Mesenchymal stem cell (in vitro differentiated cells and primary cell): ENCODE data around the gene CGB1.

ENCODE experiments used
- DNase-seq: peaks from one replicate; pipeline ENCODE4 v3.0.0-alpha.2; 2013
- H2AFZ ChIP-seq: one replicate; pipeline ENCODE4 v1.6.1; 2013; ENCODE audit warnings: low read depth, mild to moderate bottlenecking, control low read depth, inconsistent platforms, low read length, moderate library complexity
- H2AK5ac ChIP-seq: 2 replicates; pipeline ENCODE4 v1.6.1; 2013; ENCODE audit warnings: low read length, moderate library complexity, mild to moderate bottlenecking, inconsistent platforms; ENCODE audit not compliant: severe bottlenecking
- H2BK120ac ChIP-seq: one replicate; pipeline ENCODE4 v1.6.1; 2013; ENCODE audit warnings: low read depth, mild to moderate bottlenecking, inconsistent platforms, low read length, moderate library complexity
- H2BK12ac ChIP-seq, 2 experiments: one replicate each; pipeline ENCODE4 v1.6.1; 2013; ENCODE audit warnings: inconsistent platforms in 2 of 2, low read length in 2 of 2, mild to moderate bottlenecking in 2 of 2, moderate library complexity in 2 of 2, control low read depth in 1 of 2
- H2BK15ac ChIP-seq: one replicate; pipeline ENCODE4 v1.6.1; 2013; ENCODE audit warnings: mild to moderate bottlenecking, low read depth, inconsistent platforms; ENCODE audit not compliant: poor library complexity, severe bottlenecking
- H2BK5ac ChIP-seq: 2 replicates; pipeline ENCODE4 v1.6.1; 2013; ENCODE audit warnings: low read depth, mild to moderate bottlenecking, low read length, control low read depth, inconsistent platforms; ENCODE audit not compliant: poor library complexity, severe bottlenecking
- H3K14ac ChIP-seq, 2 experiments: one replicate each; pipeline ENCODE4 v1.6.1; 2013; ENCODE audit warnings: inconsistent platforms in 2 of 2, low read length in 2 of 2, control low read depth in 1 of 2, mild to moderate bottlenecking in 1 of 2, moderate library complexity in 1 of 2
- H3K18ac ChIP-seq, 2 experiments: one replicate each; pipeline ENCODE4 v1.6.1; 2013; ENCODE audit warnings: inconsistent platforms in 2 of 2, low read length in 2 of 2, control low read depth in 1 of 2, low read depth in 1 of 2, mild to moderate bottlenecking in 1 of 2
- H3K23ac ChIP-seq, 2 experiments: one replicate each; pipeline ENCODE4 v1.6.1; 2013; ENCODE audit warnings: inconsistent platforms in 2 of 2, low read length in 2 of 2, mild to moderate bottlenecking in 2 of 2, moderate library complexity in 2 of 2, control low read depth in 1 of 2
- H3K27ac ChIP-seq: 2 replicates; pipeline ENCODE4 v1.5.1; 2013; ENCODE audit warnings: mild to moderate bottlenecking, moderate library complexity, low read length, control low read depth, inconsistent platforms; ENCODE audit not compliant: poor library complexity, severe bottlenecking
- H3K27me3 ChIP-seq, 2 experiments: 2 replicates each; pipeline versions ENCODE4 v1.6.1 to v1.7.0; 2013; ENCODE audit warnings: low read length in 2 of 2, mild to moderate bottlenecking in 2 of 2, moderate library complexity in 2 of 2, control low read depth in 1 of 2, inconsistent platforms in 1 of 2; ENCODE audit not compliant: control insufficient read depth in 1 of 2, insufficient read depth in 1 of 2
- H3K36me3 ChIP-seq, 2 experiments: 2 replicates each; pipeline versions ENCODE4 v1.6.1 to v1.7.0; 2013; ENCODE audit warnings: low read length in 2 of 2, control low read depth in 1 of 2, inconsistent platforms in 1 of 2, low read depth in 1 of 2, mild to moderate bottlenecking in 1 of 2; ENCODE audit not compliant: insufficient read depth in 2 of 2, control insufficient read depth in 1 of 2
- H3K4ac ChIP-seq, 2 experiments: one replicate each; pipeline ENCODE4 v1.6.1; 2013; ENCODE audit warnings: inconsistent platforms in 2 of 2, low read length in 2 of 2, mild to moderate bottlenecking in 2 of 2, moderate library complexity in 2 of 2, control low read depth in 1 of 2, low read depth in 1 of 2
- H3K4me1 ChIP-seq: 2 replicates; pipeline ENCODE4 v1.6.1; 2013; ENCODE audit warnings: low read depth, low read length, control low read depth; ENCODE audit not compliant: control insufficient read depth, insufficient read depth
- H3K4me2 ChIP-seq: 2 replicates; pipeline ENCODE4 v1.6.1; 2013; ENCODE audit warnings: low read length, mild to moderate bottlenecking, inconsistent platforms; ENCODE audit not compliant: poor library complexity, severe bottlenecking
- H3K4me3 ChIP-seq, 2 experiments: 2 replicates each; pipeline versions ENCODE4 v1.5.1 to v1.7.0; 2013; ENCODE audit warnings: low read length in 2 of 2, mild to moderate bottlenecking in 2 of 2, control low read depth in 1 of 2, low read depth in 1 of 2; ENCODE audit not compliant: insufficient read depth in 1 of 2
- H3K79me1 ChIP-seq: replicated peaks from 2 replicates; pipeline ENCODE4 v1.6.1; 2013; ENCODE audit warnings: mild to moderate bottlenecking, control low read depth, low read length, inconsistent platforms; ENCODE audit not compliant: poor library complexity, severe bottlenecking
- H3K9ac ChIP-seq: 2 replicates; pipeline ENCODE4 v1.7.0; 2013; ENCODE audit warnings: mild to moderate bottlenecking, low read length, moderate library complexity
- H3K9me3 ChIP-seq: 2 replicates; pipeline ENCODE4 v1.7.0; 2013; ENCODE audit warnings: mild to moderate bottlenecking, low read length; ENCODE audit not compliant: control insufficient read depth
- H4K8ac ChIP-seq: one replicate; pipeline ENCODE4 v1.6.1; 2013; ENCODE audit warnings: inconsistent platforms, mild to moderate bottlenecking, low read length, moderate library complexity
- H4K91ac ChIP-seq: one replicate; pipeline ENCODE4 v1.6.1; 2013; ENCODE audit warnings: mild to moderate bottlenecking, low read length, inconsistent platforms
- WGBS: methylation state at CpG from one replicate; pipeline ENCODE4 v1.1.7; 2013; ENCODE audit warnings: mixed read lengths; 5-methylcytosine and 5-hydroxymethylcytosine counted together

CGB1 gene

DNA sequence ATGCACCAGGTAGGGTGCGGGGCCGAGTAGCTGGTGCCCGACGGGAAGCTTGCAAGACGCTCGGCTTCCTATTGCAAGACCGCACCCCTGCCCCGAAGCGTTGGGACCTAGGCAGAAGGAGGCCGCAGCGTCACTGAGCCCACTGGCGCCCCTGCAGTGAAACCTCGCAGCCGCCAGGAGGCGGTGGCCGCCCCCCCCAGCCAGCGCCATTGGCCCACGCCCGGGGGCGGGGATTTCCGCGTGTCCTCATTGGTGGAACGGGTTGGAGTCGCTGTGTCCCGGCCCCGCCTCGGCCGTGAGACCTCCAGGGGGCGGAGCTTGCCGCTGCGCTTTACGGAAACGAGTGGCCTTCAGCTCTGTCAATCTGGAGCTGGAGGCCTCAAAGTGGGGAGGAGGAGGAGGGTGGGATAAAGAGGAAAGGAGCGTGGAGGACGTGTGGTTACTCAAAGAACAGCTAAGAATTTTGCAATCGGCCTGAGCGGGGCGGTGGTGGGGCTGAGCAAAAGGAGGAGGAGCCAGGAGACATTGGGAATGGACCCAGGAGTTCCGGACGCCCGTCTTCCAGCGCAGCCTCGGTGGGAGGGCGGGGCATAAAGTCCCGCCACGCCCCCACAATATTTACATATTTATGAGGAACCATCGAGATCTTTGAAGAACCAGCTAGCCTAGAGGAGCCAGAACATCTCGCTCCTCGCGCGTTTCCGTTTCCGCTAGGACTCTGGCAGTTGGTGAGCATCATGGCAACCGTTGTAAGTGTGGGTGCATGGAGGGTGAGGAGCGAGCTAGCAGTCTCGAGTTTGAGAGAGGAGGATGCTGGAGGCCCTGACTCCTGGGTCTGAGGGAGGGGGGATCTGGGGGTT, 43.3 kb downstream of the CGB1 start, which contains the start of the genes GYS1 and RUVBL2:
Gene GYS1, minus strand, starts transcription at position 135 of the 860 bp plus-strand sequence. CDS start 197 bp downstream, outside the sequence.
Gene RUVBL2, plus strand, starts transcription at position 713 of the 860 bp plus-strand sequence. Its CDS starts 25 bp downstream, at position 738.
- H3K4ac ChIP-seq, result peak within 1 kb of the TSS; percentile 27 to 89
- H2AFZ ChIP-seq, result peak within 1 kb of the TSS; percentile 29
- H3K18ac ChIP-seq, result peak within 1 kb of the TSS; percentile 75 to 98
- H3K14ac ChIP-seq, result peak within 1 kb of the TSS in 1 of 2 experiments; percentile 45
- peak within 1 kb of the TSS; percentile 90 for H3K4me2 ChIP-seq
- peak within 1 kb of the TSS in 1 of 2 experiments; percentile 90 for H2BK12ac ChIP-seq
- under 1% methylated on average over 56 of the region's 56 CpGs for WGBS
- H4K91ac ChIP-seq, result peak within 1 kb of the TSS; percentile 66
- H3K4me1 ChIP-seq, result peaks cover 31% of the 10 kb centered on the region
- peak within 1 kb of the TSS; percentile 91 for H3K27ac ChIP-seq
- peak within 1 kb of the TSS; percentile 75 to 97 for H3K4me3 ChIP-seq
- no peaks in the 10 kb centered on the region for H3K27me3 ChIP-seq
- peaks cover 23% of the 10 kb centered on the region for H3K79me1 ChIP-seq
- peak within 1 kb of the TSS; percentile 13 for H2AK5ac ChIP-seq
- H3K36me3 ChIP-seq, result peaks cover 17 to 30% of the 10 kb centered on the region in 2 experiments
- peak within 1 kb of the TSS; percentile 1 for H2BK15ac ChIP-seq
- peak; percentile 100 for DNase-seq
- peak within 1 kb of the TSS in 1 of 2 experiments; percentile 90 for H3K23ac ChIP-seq
- no peaks in the 10 kb centered on the region for H3K9me3 ChIP-seq
- H4K8ac ChIP-seq, result peak within 1 kb of the TSS; percentile 38
- peak within 1 kb of the TSS; percentile 20 for H2BK5ac ChIP-seq
- no peak within 1 kb of the TSS for H2BK120ac ChIP-seq
- peak within 1 kb of the TSS; percentile 97 for H3K9ac ChIP-seq

GRCh38 chr19:48992581-48993174, 44.0 kb downstream of the CGB1 start:
- no peaks in the 10 kb centered on the region for H3K9me3 ChIP-seq
- H3K4me3 ChIP-seq, result peak overlapping the region; percentile 75 to 97
- H3K4me1 ChIP-seq, result peaks cover 26% of the 10 kb centered on the region
- H2BK15ac ChIP-seq, result peak overlapping the region; percentile 1
- H4K8ac ChIP-seq, result peak overlapping the region; percentile 1
- peak overlapping the region; percentile 27 to 89 for H3K4ac ChIP-seq
- H3K14ac ChIP-seq, result peak overlapping the region in 1 of 2 experiments; percentile 45
- H2AFZ ChIP-seq, result peak overlapping the region; percentile 29
- peak overlapping the region; percentile 87 for H3K4me2 ChIP-seq
- peak overlapping the region; percentile 75 to 98 for H3K18ac ChIP-seq
- peak overlapping the region in 1 of 2 experiments; percentile 90 for H3K23ac ChIP-seq
- no peak overlapping the region for H2AK5ac ChIP-seq
- peak overlapping the region; percentile 66 for H4K91ac ChIP-seq
- H2BK120ac ChIP-seq, result no peak overlapping the region
- peaks cover 23% of the 10 kb centered on the region for H3K79me1 ChIP-seq
- H3K27ac ChIP-seq, result peak overlapping the region; percentile 78
- WGBS, result under 1% methylated on average over 20 of the region's 20 CpGs
- H3K36me3 ChIP-seq, result peaks cover 23 to 37% of the 10 kb centered on the region in 2 experiments
- H2BK12ac ChIP-seq, result peak overlapping the region in 1 of 2 experiments; percentile 90
- peak overlapping the region; percentile 20 for H2BK5ac ChIP-seq
- no peaks in the 10 kb centered on the region for H3K27me3 ChIP-seq
- DNase-seq, result peak; percentile 32
- H3K9ac ChIP-seq, result peak overlapping the region; percentile 97

GRCh38 chr19:48991873-48992580, 44.7 kb downstream of the CGB1 start:
- Histone ChIP-seq H3K36me3 (peaks cover 27 to 39% of the 10 kb centered on the region in 2 experiments), H4K91ac (no peak overlapping the region), H3K4me3 (peak overlapping the region; percentile 75 to 97), H2BK5ac (no peak overlapping the region), H3K27me3 (no peaks in the 10 kb centered on the region), H2BK12ac (no peak overlapping the region), H3K23ac (peak overlapping the region in 1 of 2 experiments; percentile 27), H3K14ac (peak overlapping the region in 1 of 2 experiments; percentile 97), H3K4me1 (peaks cover 25% of the 10 kb centered on the region), H3K9ac (peak overlapping the region; percentile 97), H3K4me2 (peak overlapping the region; percentile 87), H4K8ac (no peak overlapping the region), H3K79me1 (peaks cover 25% of the 10 kb centered on the region), H2AK5ac (peak overlapping the region; percentile 3), H3K4ac (peak overlapping the region; percentile 0 to 74), H2BK120ac (no peak overlapping the region), H2AFZ (no peak overlapping the region), H3K18ac (peak overlapping the region; percentile 24 to 67), H3K27ac (peak overlapping the region; percentile 78), H2BK15ac (no peak overlapping the region), H3K9me3 (no peaks in the 10 kb centered on the region)
- 44% methylated on average over 8 of the region's 8 CpGs for WGBS
- DNase-seq, result peak; percentile 91
